ENCODE results near the gene DBN1. TPM values are rescaled to one million over a fixed set of nuclear protein-coding genes. Genes with fewer than 3 reads are reported as not detected.

Gene DBN1
- total and polyA plus RNA-seq, 2 experiments from 2014 or later = 163 to 257 TPM

DNA sequence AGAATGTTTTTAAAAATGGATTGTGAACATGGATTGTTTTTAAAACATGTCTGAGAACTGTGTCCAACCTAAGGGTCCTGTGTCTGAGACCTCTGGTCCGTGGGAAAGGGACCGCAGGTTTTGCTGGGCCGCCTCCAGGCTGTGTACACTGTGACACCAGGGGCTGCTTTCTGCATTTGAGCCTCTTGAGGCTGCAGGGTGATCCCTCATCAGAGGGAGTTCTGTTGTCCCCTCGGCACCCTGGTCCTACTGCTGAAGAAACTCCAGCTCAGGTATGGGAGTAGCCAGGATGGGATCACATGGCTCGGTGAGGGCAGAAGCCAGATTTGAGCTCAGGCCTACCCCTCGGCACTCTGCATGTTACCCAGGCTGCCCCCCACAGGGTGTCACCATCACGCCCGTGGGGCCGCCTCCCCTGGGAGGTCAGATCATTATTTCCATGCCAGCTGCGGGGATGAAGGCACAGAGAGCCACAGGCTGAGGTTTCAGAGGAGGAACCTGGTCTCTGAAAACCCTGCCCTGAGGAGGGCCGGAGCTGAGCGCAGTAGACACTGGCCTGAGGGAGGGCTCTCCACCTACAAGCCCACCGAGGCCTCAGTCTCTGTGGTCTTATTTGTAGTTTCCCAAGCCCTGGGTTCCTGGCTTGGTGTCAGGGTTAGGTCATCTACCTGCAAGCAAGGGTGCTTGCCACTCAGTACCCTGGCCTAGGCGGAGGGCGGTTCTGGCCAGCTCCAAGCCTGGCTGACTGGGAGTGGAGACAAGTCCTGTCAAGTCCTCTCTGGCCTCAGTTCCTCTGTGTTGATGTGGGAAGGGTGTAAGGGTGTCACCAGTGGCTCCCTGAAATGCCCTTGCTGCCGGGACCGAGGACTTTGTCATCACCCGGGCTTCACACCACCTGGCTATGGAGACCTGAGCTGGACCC, 24.0 kb downstream of the DBN1 start:
- no peaks in the 10 kb centered on the region for H3K9me2 ChIP-seq (ENCODE audit: insufficient read depth)
- H3K27me3 ChIP-seq (replicated peaks; ENCODE audit: insufficient read depth) = no peaks in the 10 kb centered on the region
- in situ Hi-C loops (cut with MboI) = loop anchor here (10.0 kb wide), 1 partner anchor 55 kb away; no protein-coding TSS in a partner anchor
- H3K9ac ChIP-seq = no peak overlapping the region
- DNase-seq = no peak
- no peaks in the 10 kb centered on the region for H3K36me3 ChIP-seq (ENCODE audit: low read depth)
- H3K9me3 ChIP-seq (ENCODE audit: low read depth) = no peaks in the 10 kb centered on the region
- 90 to 92% methylated on average over 18 of the region's 18 CpGs for WGBS, 2 experiments (ENCODE audit: low coverage in 1 of 2, low lambda C conversion rate in 2 of 2, missing lambda C conversion rate in 2 of 2)
- peaks cover 13% of the 10 kb centered on the region for H3K4me1 ChIP-seq (ENCODE audit: insufficient read depth)
- H3K27ac ChIP-seq = no peak overlapping the region
- H2AFZ ChIP-seq = no peak overlapping the region
- no peaks in the 10 kb centered on the region for H3K79me2 ChIP-seq (ENCODE audit: insufficient read depth)
- H3K4me2 ChIP-seq (ENCODE audit: unreplicated experiment) = no peak overlapping the region
- H3K4me3 ChIP-seq = no peak overlapping the region
- TF ChIP-seq EZH2phosphoT487 (IDR thresholded peaks at IDR 0.05; ENCODE audit: insufficient read depth, low read depth) = no peak
- TF ChIP-seq EZH2 (IDR thresholded peaks at IDR 0.05; ENCODE audit: insufficient read depth, poor library complexity, severe bottlenecking) = no peak
- H3F3A ChIP-seq (ENCODE audit: insufficient read depth) = peaks cover 21% of the 10 kb centered on the region
- no peaks in the 10 kb centered on the region for H4K20me1 ChIP-seq (ENCODE audit: insufficient read depth)

DNA sequence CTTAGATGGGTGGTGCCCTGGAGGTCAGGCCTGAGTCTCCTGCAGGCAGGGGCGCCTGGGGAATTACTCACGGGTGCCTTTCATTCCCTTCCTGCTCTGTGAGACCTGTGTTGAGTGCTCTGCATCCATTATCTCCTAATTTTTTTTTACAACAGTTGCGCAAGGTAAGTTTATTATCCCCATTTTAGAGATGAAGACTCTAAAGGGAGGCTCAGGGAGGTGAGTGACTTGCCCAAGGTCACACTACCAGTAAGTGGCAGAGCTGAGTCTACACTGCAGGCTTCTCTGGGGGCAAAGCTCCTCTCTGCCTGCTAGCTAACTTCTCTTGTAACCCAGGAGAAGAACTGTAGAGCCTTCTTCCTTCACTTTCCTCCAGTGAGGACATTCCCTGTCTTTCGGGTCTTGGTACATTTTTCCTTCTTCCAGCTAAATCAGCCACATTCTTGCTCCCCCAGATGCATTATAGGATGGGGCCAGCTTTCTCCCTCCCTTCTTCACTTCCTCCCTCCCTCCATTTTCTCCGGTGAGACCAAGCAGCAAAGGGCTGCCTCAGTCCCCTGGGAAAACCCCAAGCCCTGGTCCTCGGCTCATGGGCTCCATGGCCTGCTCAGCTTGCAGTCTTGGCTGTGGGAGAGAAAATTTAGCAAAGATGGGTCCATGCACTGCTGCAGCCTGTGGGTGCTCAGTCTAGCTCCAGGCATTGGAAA, 25.0 kb downstream of the DBN1 start:
- Histone ChIP-seq H3K27me3 (replicated peaks; ENCODE audit: insufficient read depth) (no peaks in the 10 kb centered on the region), H3K27ac (peak overlapping the region; percentile 55; the same call in 1 of the 2 replicates), H3K9me3 (ENCODE audit: low read depth) (no peaks in the 10 kb centered on the region), H3K9ac (no peak overlapping the region), H3K9me2 (ENCODE audit: insufficient read depth) (no peaks in the 10 kb centered on the region), H4K20me1 (ENCODE audit: insufficient read depth) (no peaks in the 10 kb centered on the region), H3K36me3 (ENCODE audit: low read depth) (no peaks in the 10 kb centered on the region), H2AFZ (no peak overlapping the region), H3K4me3 (peak overlapping the region; percentile 73; the same call in 1 of the 2 replicates), H3K79me2 (ENCODE audit: insufficient read depth) (no peaks in the 10 kb centered on the region), H3K4me2 (ENCODE audit: unreplicated experiment) (peak overlapping the region; percentile 65), H3K4me1 (ENCODE audit: insufficient read depth) (peaks cover 13% of the 10 kb centered on the region), H3F3A (ENCODE audit: insufficient read depth) (peaks cover 21% of the 10 kb centered on the region)
- in situ Hi-C loops (cut with MboI) = no loop called here
- TF ChIP-seq EZH2 (IDR thresholded peaks at IDR 0.05; ENCODE audit: insufficient read depth, poor library complexity, severe bottlenecking) (no peak), EZH2phosphoT487 (IDR thresholded peaks at IDR 0.05; ENCODE audit: insufficient read depth, low read depth) (no peak)
- 80 to 84% methylated on average over 6 of the region's 6 CpGs for WGBS, 2 experiments (ENCODE audit: low coverage in 1 of 2, low lambda C conversion rate in 2 of 2, missing lambda C conversion rate in 2 of 2)
- DNase-seq = no peak

DNA sequence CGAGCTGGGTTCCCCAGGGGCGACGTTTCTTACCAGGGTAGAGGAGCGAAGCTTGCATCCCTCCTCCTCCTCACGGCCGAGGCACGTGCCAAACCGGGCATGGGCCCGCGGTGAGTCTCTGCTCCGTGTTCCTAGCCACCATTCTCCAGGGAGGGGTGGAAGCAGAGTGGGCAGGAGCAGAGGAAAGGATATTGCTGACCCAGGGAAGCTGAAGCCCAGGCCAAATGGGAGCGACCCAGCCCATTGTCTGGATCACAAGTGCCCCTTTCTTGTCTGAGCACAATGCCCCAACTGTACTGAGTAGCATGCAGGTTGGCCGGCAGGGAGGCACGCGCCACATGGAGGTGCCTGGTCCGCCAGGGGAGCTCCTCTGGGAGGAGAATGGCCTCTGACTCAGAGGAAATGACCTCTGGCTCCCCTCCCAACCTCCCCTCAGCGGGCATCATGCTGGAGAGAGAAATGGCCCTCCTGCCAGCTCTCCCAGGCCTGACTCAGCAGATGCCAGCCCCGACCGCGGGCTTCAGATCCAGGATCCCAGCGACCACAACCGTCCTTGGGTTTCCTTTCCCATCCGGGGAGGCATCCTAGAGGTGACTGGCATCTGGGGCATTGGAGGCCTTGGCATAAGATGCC, 25.7 kb downstream of the DBN1 start:
- peaks cover 13% of the 10 kb centered on the region for H3K4me1 ChIP-seq (ENCODE audit: insufficient read depth)
- H3K27ac ChIP-seq = peak overlapping the region; percentile 55
- 22 to 26% methylated on average over 20 to 21 of the region's 23 CpGs for WGBS, 2 experiments (ENCODE audit: low coverage in 1 of 2, low lambda C conversion rate in 2 of 2, missing lambda C conversion rate in 2 of 2)
- peak; percentile 83 for DNase-seq
- no peaks in the 10 kb centered on the region for H3K9me3 ChIP-seq (ENCODE audit: low read depth)
- no peaks in the 10 kb centered on the region for H4K20me1 ChIP-seq (ENCODE audit: insufficient read depth)
- peak overlapping the region; percentile 73 for H3K4me3 ChIP-seq
- H2AFZ ChIP-seq = no peak overlapping the region
- H3K9me2 ChIP-seq (ENCODE audit: insufficient read depth) = no peaks in the 10 kb centered on the region
- peak overlapping the region; percentile 65 for H3K4me2 ChIP-seq (ENCODE audit: unreplicated experiment)
- no peaks in the 10 kb centered on the region for H3K27me3 ChIP-seq (replicated peaks; ENCODE audit: insufficient read depth)
- H3K9ac ChIP-seq = peak overlapping the region; percentile 84
- no peaks in the 10 kb centered on the region for H3K36me3 ChIP-seq (ENCODE audit: low read depth)
- TF ChIP-seq EZH2 (IDR thresholded peaks at IDR 0.05; ENCODE audit: insufficient read depth, poor library complexity, severe bottlenecking) = no peak
- TF ChIP-seq EZH2phosphoT487 (IDR thresholded peaks at IDR 0.05; ENCODE audit: insufficient read depth, low read depth) = no peak
- H3F3A ChIP-seq (ENCODE audit: insufficient read depth) = peaks cover 21% of the 10 kb centered on the region
- in situ Hi-C loops (cut with MboI) = no loop called here
- no peaks in the 10 kb centered on the region for H3K79me2 ChIP-seq (ENCODE audit: insufficient read depth)

DNA sequence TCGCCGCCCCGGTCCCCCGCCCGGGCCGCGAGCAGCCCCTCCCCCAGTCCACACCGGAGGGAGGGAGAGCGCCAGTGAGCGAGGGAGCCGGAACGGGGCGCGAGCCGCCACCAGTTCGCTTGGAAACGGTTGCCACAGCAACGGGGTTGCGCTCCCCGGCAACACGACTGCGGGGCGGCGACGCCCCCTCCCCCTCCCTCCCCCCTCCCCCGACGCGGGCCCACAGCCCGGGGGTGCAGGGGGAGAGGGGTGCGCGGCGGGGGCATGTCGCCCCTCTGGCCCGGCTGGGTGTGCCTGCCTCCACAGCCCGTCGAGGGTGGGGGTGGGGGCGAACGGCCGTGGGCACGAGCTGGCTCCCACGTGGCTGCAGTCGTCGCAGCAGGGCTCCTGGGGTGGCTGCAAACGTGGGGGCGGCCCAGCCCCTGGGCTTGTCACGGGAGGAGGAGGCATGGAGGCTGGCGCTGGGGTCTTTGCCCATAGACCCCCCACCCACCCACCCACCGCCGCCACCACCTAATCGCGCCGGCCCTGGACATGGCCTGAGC, 26.3 kb downstream of the DBN1 start:
- TF ChIP-seq EZH2 (IDR thresholded peaks at IDR 0.05; ENCODE audit: insufficient read depth, poor library complexity, severe bottlenecking) (no peak), EZH2phosphoT487 (IDR thresholded peaks at IDR 0.05; ENCODE audit: insufficient read depth, low read depth) (no peak)
- peaks cover 21% of the 10 kb centered on the region for H3F3A ChIP-seq (ENCODE audit: insufficient read depth)
- peak; percentile 76 for DNase-seq
- 0 to 3% methylated on average over 5 to 24 of the region's 52 CpGs for WGBS, 2 experiments (ENCODE audit: low coverage in 1 of 2, low lambda C conversion rate in 2 of 2, missing lambda C conversion rate in 2 of 2)
- no peaks in the 10 kb centered on the region for H3K27me3 ChIP-seq (replicated peaks; ENCODE audit: insufficient read depth)
- no peaks in the 10 kb centered on the region for H3K9me3 ChIP-seq (ENCODE audit: low read depth)
- peak overlapping the region; percentile 68; the same call in 1 of the 2 replicates for H2AFZ ChIP-seq
- H3K36me3 ChIP-seq (ENCODE audit: low read depth) = no peaks in the 10 kb centered on the region
- no peaks in the 10 kb centered on the region for H4K20me1 ChIP-seq (ENCODE audit: insufficient read depth)
- H3K9ac ChIP-seq = peak overlapping the region; percentile 84
- H3K4me2 ChIP-seq (ENCODE audit: unreplicated experiment) = peak overlapping the region; percentile 69
- H3K9me2 ChIP-seq (ENCODE audit: insufficient read depth) = no peaks in the 10 kb centered on the region
- no peaks in the 10 kb centered on the region for H3K79me2 ChIP-seq (ENCODE audit: insufficient read depth)
- H3K4me1 ChIP-seq (ENCODE audit: insufficient read depth) = peaks cover 13% of the 10 kb centered on the region
- peak overlapping the region; percentile 73 for H3K4me3 ChIP-seq
- in situ Hi-C loops (cut with MboI) = no loop called here
- H3K27ac ChIP-seq = peak overlapping the region; percentile 27

All from GM23248 (cell line).